Neural cell (in vitro differentiated cells): ENCODE results near the gene HAUS3. TPM values are rescaled to one million over a fixed set of nuclear protein-coding genes. Genes with fewer than 3 reads are reported as not detected.
"Not testable (repeated sequence)": the region's sequence is repeated elsewhere in the genome, so short reads cannot be mapped to it uniquely, and the experiment has no call there.

Experiments
- H2AFZ ChIP-seq: fragments of 200-600, 300-800 bp; sonication (generic), shearing (Covaris generic); 2 replicates; pipeline ENCODE4 v1.6.0; 2014; ENCODE audit warnings: low read depth, mild to moderate bottlenecking, antibody characterized with exemption, low read length, moderate library complexity
- H3F3A ChIP-seq: fragments of 200-600 bp; shearing (Covaris generic); 2 replicates; pipeline ENCODE4 v1.6.1; 2016; ENCODE audit warnings: mild to moderate bottlenecking, moderate library complexity, mixed read lengths, antibody characterized with exemption, low read length; ENCODE audit not compliant: insufficient read depth, poor library complexity, severe bottlenecking
- H3K27ac ChIP-seq: fragments of 200-600, 300-800 bp; sonication (generic), shearing (Covaris generic); 2 replicates; pipeline ENCODE4 v1.5.1; 2014; ENCODE audit warnings: mild to moderate bottlenecking, low read length, moderate library complexity
- H3K27me3 ChIP-seq: fragments of 300-800, 200-600 bp; sonication (generic), shearing (Covaris generic); 2 replicates; pipeline ENCODE4 v1.6.0; 2014; ENCODE audit warnings: mild to moderate bottlenecking, low read depth, low read length, moderate library complexity; ENCODE audit not compliant: insufficient read depth
- H3K36me3 ChIP-seq: fragments of 300-800, 200-600 bp; sonication (generic), shearing (Covaris generic); 2 replicates; pipeline ENCODE4 v1.5.1; 2014; ENCODE audit warnings: mild to moderate bottlenecking, antibody characterized with exemption, low read length, moderate library complexity; ENCODE audit not compliant: insufficient read depth
- H3K4me2 ChIP-seq: fragments of 300-800, 200-600 bp; sonication (generic), shearing (Covaris generic); 2 replicates; pipeline ENCODE4 v1.6.0; 2014; ENCODE audit warnings: mild to moderate bottlenecking, low read length
- H3K4me3 ChIP-seq: fragments of 300-800, 200-600 bp; sonication (generic), shearing (Covaris generic); 2 replicates; pipeline ENCODE4 v1.5.1; 2014; ENCODE audit warnings: mild to moderate bottlenecking, low read length, moderate library complexity
- H3K79me2 ChIP-seq: fragments of 200-600 bp; shearing (Covaris generic); replicated peaks from 2 replicates; pipeline ENCODE4 v1.6.0; 2014; ENCODE audit warnings: mild to moderate bottlenecking, low read length, moderate library complexity; ENCODE audit not compliant: insufficient read depth
- H3K9ac ChIP-seq: fragments of 300-800, 200-600 bp; sonication (generic), shearing (Covaris generic); 2 replicates; pipeline ENCODE4 v1.6.1; 2016; ENCODE audit warnings: mild to moderate bottlenecking, low read length, mixed read lengths
- H3K9me2 ChIP-seq: fragments of 200-600 bp; shearing (Covaris generic); 2 replicates; pipeline ENCODE4 v1.6.1; 2016; ENCODE audit warnings: mild to moderate bottlenecking, low read length, mixed read lengths; ENCODE audit not compliant: insufficient read depth
- H3K9me3 ChIP-seq: fragments of 200-600, 300-800 bp; sonication (generic), shearing (Covaris generic); 2 replicates; pipeline ENCODE4 v1.6.1; 2016; ENCODE audit warnings: mild to moderate bottlenecking, mixed run types, low read length, moderate library complexity, mixed read lengths
- H4K20me1 ChIP-seq: fragments of 200-600 bp; shearing (Covaris generic); 2 replicates; pipeline ENCODE4 v1.6.1; 2016; ENCODE audit warnings: mild to moderate bottlenecking, mixed run types; ENCODE audit not compliant: insufficient read depth
- EP300 ChIP-seq: fragments of 450-650 bp; conservative IDR thresholded peaks from 2 replicates; pipeline ENCODE4 v1.6.1; 2014; ENCODE audit warnings: antibody characterized with exemption, mild to moderate bottlenecking, moderate library complexity; ENCODE audit not compliant: poor library complexity, severe bottlenecking
- EZH2 ChIP-seq: fragments of 200-600, 300-800 bp; shearing (Covaris generic), sonication (generic); IDR thresholded peaks from 2 replicates; pipeline ENCODE4 v1.6.1; 2014; ENCODE audit warnings: antibody characterized with exemption, low read length, borderline replicate concordance, mild to moderate bottlenecking; ENCODE audit not compliant: insufficient read depth, poor library complexity, severe bottlenecking
- MXI1 ChIP-seq: fragments of 450-650 bp; conservative IDR thresholded peaks from 2 replicates; pipeline ENCODE4 v1.6.1; 2014; ENCODE audit warnings: antibody characterized with exemption, mild to moderate bottlenecking; ENCODE audit not compliant: poor library complexity, severe bottlenecking
- POLR2AphosphoS5 ChIP-seq: IDR thresholded peaks from 2 replicates; pipeline ENCODE4 v1.6.1; 2012
- RAD21 ChIP-seq: fragments of 450-650 bp; conservative IDR thresholded peaks from 2 replicates; pipeline ENCODE4 v1.6.1; 2014; ENCODE audit warnings: antibody characterized with exemption, mild to moderate bottlenecking, moderate library complexity
- REST ChIP-seq: IDR thresholded peaks from 2 replicates; pipeline ENCODE4 v1.6.1; 2012; ENCODE audit warnings: borderline replicate concordance
- SMC3 ChIP-seq: fragments of 450-650 bp; conservative IDR thresholded peaks from 2 replicates; pipeline ENCODE4 v1.6.1; 2014; ENCODE audit warnings: antibody characterized with exemption, mild to moderate bottlenecking, moderate library complexity; ENCODE audit not compliant: poor library complexity
- TAF1 ChIP-seq: IDR thresholded peaks from 2 replicates; pipeline ENCODE4 v1.6.1; 2012; ENCODE audit warnings: low read depth
- polyA plus RNA-seq: library from polyadenylated mRNA; depleted of rRNA; stranded (reverse); fragments of >200 nt; gene quantifications from 2 replicates; pipeline ENCODE4 v1.2.3, GENCODE V29; 2014
- TF ChIP-seq, protein P1 (sequence below): fragments of 450-650 bp; IDR thresholded peaks from 2 replicates; pipeline ENCODE4 v1.5.1; 2014; ENCODE audit warnings: antibody characterized with exemption, mild to moderate bottlenecking, moderate library complexity; ENCODE audit not compliant: poor library complexity, severe bottlenecking

Gene HAUS3
- polyA plus RNA-seq, 1 donor from 2014 or later = 34.2 TPM

DNA sequence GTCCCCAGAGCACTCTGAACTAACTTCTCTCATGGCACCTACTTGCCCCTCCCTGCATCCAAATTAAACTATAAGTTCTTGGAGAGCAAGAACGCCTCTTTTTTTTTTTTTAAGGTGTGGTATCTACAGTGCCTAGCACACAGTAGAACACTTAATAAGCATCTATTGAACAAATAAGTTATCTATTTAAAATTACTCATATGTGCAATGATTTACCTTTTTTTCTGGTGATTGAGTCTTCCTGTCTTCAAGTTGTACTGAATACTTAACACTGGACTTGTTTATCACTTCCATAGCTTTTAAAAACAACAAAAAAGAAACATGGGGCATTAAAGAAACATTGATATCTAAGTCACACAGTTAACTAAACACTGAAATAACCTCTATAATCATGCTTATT lies 29.1 kb downstream of the HAUS3 start:
- H4K20me1 ChIP-seq = no peaks in the 10 kb centered on the region
- H3K9me3 ChIP-seq = no peaks in the 10 kb centered on the region
- no peaks in the 10 kb centered on the region for H3F3A ChIP-seq
- H3K27me3 ChIP-seq = no peaks in the 10 kb centered on the region
- H3K4me2 ChIP-seq = no peak overlapping the region
- H3K4me3 ChIP-seq = no peak overlapping the region
- TF ChIP-seq REST (no peak), POLR2AphosphoS5 (no peak), EZH2 (no peak), SMC3 (no peak), MXI1 (no peak), EP300 (no peak), TAF1 (no peak), RAD21 (no peak)
- TF ChIP-seq, protein P1, sequence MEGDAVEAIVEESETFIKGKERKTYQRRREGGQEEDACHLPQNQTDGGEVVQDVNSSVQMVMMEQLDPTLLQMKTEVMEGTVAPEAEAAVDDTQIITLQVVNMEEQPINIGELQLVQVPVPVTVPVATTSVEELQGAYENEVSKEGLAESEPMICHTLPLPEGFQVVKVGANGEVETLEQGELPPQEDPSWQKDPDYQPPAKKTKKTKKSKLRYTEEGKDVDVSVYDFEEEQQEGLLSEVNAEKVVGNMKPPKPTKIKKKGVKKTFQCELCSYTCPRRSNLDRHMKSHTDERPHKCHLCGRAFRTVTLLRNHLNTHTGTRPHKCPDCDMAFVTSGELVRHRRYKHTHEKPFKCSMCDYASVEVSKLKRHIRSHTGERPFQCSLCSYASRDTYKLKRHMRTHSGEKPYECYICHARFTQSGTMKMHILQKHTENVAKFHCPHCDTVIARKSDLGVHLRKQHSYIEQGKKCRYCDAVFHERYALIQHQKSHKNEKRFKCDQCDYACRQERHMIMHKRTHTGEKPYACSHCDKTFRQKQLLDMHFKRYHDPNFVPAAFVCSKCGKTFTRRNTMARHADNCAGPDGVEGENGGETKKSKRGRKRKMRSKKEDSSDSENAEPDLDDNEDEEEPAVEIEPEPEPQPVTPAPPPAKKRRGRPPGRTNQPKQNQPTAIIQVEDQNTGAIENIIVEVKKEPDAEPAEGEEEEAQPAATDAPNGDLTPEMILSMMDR = no peak
- no peak overlapping the region for H3K9ac ChIP-seq
- H3K79me2 ChIP-seq = no peaks in the 10 kb centered on the region
- no peaks in the 10 kb centered on the region for H3K9me2 ChIP-seq
- no peaks in the 10 kb centered on the region for H3K36me3 ChIP-seq
- H2AFZ ChIP-seq = no peak overlapping the region
- H3K27ac ChIP-seq = no peak overlapping the region

- H3K9me3 ChIP-seq, H3K4me2 ChIP-seq, H3K27ac ChIP-seq, H3K4me3 ChIP-seq, H3K36me3 ChIP-seq, H3K9ac ChIP-seq, H4K20me1 ChIP-seq, H3K79me2 ChIP-seq, H3K9me2 ChIP-seq, H3K27me3 ChIP-seq, H2AFZ ChIP-seq, H3F3A ChIP-seq: not testable (repeated sequence)
Measured at GRCh38 chr4:2202789-2203188, 39.1 kb downstream of the HAUS3 start.

DNA sequence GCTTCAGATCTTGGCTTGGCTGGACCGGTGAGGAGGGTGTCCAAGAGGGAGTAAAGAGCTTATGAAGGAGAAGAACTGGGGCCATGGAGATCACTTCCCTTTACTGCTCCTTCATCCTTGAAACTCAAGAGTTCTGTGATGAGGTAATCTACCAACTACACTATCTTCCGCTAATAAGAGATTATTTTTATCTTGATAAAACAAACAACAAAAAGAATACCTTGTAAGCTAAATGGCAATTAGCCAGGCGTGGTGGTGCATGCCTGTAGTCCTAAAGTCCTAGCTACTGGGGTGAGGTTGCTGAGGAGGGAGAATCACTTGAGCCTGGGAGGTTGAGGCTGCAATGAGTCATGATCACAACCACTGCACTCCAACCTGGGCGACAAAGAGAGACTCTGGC lies 47.4 kb downstream of the HAUS3 start:
- no peak for TF ChIP-seq TAF1
- no peak for TF ChIP-seq POLR2AphosphoS5
- TF ChIP-seq, protein P1 = no peak
- TF ChIP-seq RAD21 = no peak
- no peak for TF ChIP-seq EZH2
- no peak for TF ChIP-seq REST
- TF ChIP-seq MXI1 = no peak
- no peak for TF ChIP-seq SMC3
- no peak for TF ChIP-seq EP300
- Histone ChIP-seq H2AFZ (no peak overlapping the region), H3K4me3 (no peak overlapping the region), H4K20me1 (no peaks in the 10 kb centered on the region), H3K27me3 (no peaks in the 10 kb centered on the region), H3K9me3 (no peaks in the 10 kb centered on the region), H3K79me2 (no peaks in the 10 kb centered on the region), H3K27ac (no peak overlapping the region), H3F3A (no peaks in the 10 kb centered on the region), H3K4me2 (no peak overlapping the region), H3K36me3 (no peaks in the 10 kb centered on the region), H3K9me2 (no peaks in the 10 kb centered on the region), H3K9ac (no peak overlapping the region)
